Measurements from ENCODE around the gene AURKB. TPM values are rescaled to one million over a fixed set of nuclear protein-coding genes. Genes with fewer than 3 reads are reported as not detected.

The AURKB gene
- total and polyA plus RNA-seq, 2 of the 13 experiments (the other 11 are each of a cell fraction or from before 2014, with no cell fraction given), result 29.5 to 75.3 TPM

GRCh38 chr17:8176197-8176940 is 34.0 kb downstream of the AURKB start, which contains the start of gene TMEM107:
TSS of gene TMEM107 (minus strand) at chr17:8176380. CDS start at chr17:8176286, 94 bp downstream.
- peak; percentile 80 for DNase-seq (ENCODE audit: low spot score)
- no peaks in the 10 kb centered on the region for H3K79me2 ChIP-seq (ENCODE audit: insufficient read depth, low read length)
- H3K9me3 ChIP-seq (ENCODE audit: low read length), result no peaks in the 10 kb centered on the region
- ChIA-PET CTCF (ENCODE audit: low intra/inter-chr PET ratio, low total read pairs) (no interaction called here), POLR2A (interaction anchor here (0.5 to 4.5 kb wide), 7 partner anchors 12 to 119 kb away, joined by 3 to 160 read pairs (median 5); partner anchors contain the start of genes AURKB, BORCS6 and SLC25A35)
- H3K9ac ChIP-seq (ENCODE audit: insufficient read depth, low read depth, low read length), result peak within 1 kb of the TSS; percentile 74
- peak within 1 kb of the TSS; percentile 18 for H2AFZ ChIP-seq (ENCODE audit: low read length)
- H3K27me3 ChIP-seq (ENCODE audit: control insufficient read depth in 1 of 2, insufficient read depth in 2 of 2, low read length in 2 of 2), result no peaks in the 10 kb centered on the region; a peak in 1 of 5 replicates
- H3K4me2 ChIP-seq (ENCODE audit: low read depth, low read length), result peak within 1 kb of the TSS; percentile 95
- in situ Hi-C loops (cut with HindIII; ENCODE audit: extremely low pct_ligation_motif_present, low pct_unique_long_range_greater_than_20kb), result no loop called here
- TSS peak; percentile 73 for BruUV-seq (replicated peaks)
- ATAC-seq, result peak; percentile 82
- peak within 1 kb of the TSS; percentile 63 to 86 (median 83) for H3K4me3 ChIP-seq (replicated peaks in 1 of 3; ENCODE audit: insufficient read depth in 1 of 3, low read depth in 2 of 3, low read length in 3 of 3)
- H3K4me1 ChIP-seq (ENCODE audit: insufficient read depth, low read length), result peaks cover 50% of the 10 kb centered on the region
- H3K27ac ChIP-seq (ENCODE audit: extremely low read length, insufficient read depth, low read length), result peak within 1 kb of the TSS; percentile 65
- H4K20me1 ChIP-seq (ENCODE audit: insufficient read depth, low read length), result no peaks in the 10 kb centered on the region
- no peak for FAIRE-seq
- 0% methylated on average over 18 of the region's 56 CpGs for WGBS (ENCODE audit: low lambda C conversion rate)
- no peaks in the 10 kb centered on the region for H3K36me3 ChIP-seq (replicated peaks in 1 of 2; ENCODE audit: control insufficient read depth in 1 of 2, insufficient read depth in 2 of 2, low read length in 2 of 2)
- intact Hi-C loops (cut with micrococcal nuclease; ENCODE audit: unreplicated experiment), result no loop called here
- TF ChIP-seq HDAC2 (CRISPR knock-in tag; IDR thresholded peaks at IDR 0.05) (0 out of 2 replicates have a peak, but pooled peaks have one; percentile 6), GFI1 (CRISPR knock-in tag; IDR thresholded peaks at IDR 0.05; ENCODE audit: borderline replicate concordance) (peak; percentile 48; the same call in 1 of the 2 replicates), ZBTB38 (CRISPR knock-in tag; IDR thresholded peaks at IDR 0.05) (0 out of 2 replicates have a peak, but pooled peaks have one; percentile 39), MXI1 (IDR thresholded peaks at IDR 0.05; ENCODE audit: borderline replicate concordance, low read depth, low read length) (peak; percentile 86; the same call in 1 of the 3 replicates), ZBTB25 (CRISPR knock-in tag; IDR thresholded peaks at IDR 0.05) (0 out of 2 replicates have a peak, but pooled peaks have one; percentile 14), RFX3 (CRISPR knock-in tag; IDR thresholded peaks at IDR 0.05) (peak; percentile 94), MEIS1 (CRISPR knock-in tag; IDR thresholded peaks at IDR 0.05; ENCODE audit: borderline replicate concordance) (0 out of 2 replicates have a peak, but pooled peaks have one; percentile 58), ZNF263 (CRISPR knock-in tag; IDR thresholded peaks at IDR 0.05) (0 out of 2 replicates have a peak, but pooled peaks have one; percentile 27), ZKSCAN5 (CRISPR knock-in tag; IDR thresholded peaks at IDR 0.05) (no peak), ZNF605 (CRISPR knock-in tag; IDR thresholded peaks at IDR 0.05) (peak; percentile 67; the same call in 1 of the 2 replicates), ZNF768 (CRISPR knock-in tag; IDR thresholded peaks at IDR 0.05) (peak; percentile 52), GATAD1 (CRISPR knock-in tag; IDR thresholded peaks at IDR 0.05) (no peak), ZNF691 (CRISPR knock-in tag; IDR thresholded peaks at IDR 0.05; ENCODE audit: borderline replicate concordance, low read depth) (peak; percentile 71; the same call in 1 of the 2 replicates), SP5 (CRISPR knock-in tag; IDR thresholded peaks at IDR 0.05; ENCODE audit: borderline replicate concordance, low read depth) (no peak), HOXD1 (CRISPR knock-in tag; IDR thresholded peaks at IDR 0.05) (no peak), GABPB1 (CRISPR knock-in tag; IDR thresholded peaks at IDR 0.05) (peak; percentile 57; the same call in 1 of the 2 replicates), TEAD3 (CRISPR knock-in tag; optimal IDR thresholded peaks at IDR 0.05; ENCODE audit: borderline replicate concordance) (peak; percentile 36), POLR2G (IDR thresholded peaks at IDR 0.05; ENCODE audit: low read depth, low read length) (peak; percentile 63), ZNF564 (CRISPR knock-in tag; IDR thresholded peaks at IDR 0.05) (peak; percentile 45; the same call in 1 of the 2 replicates), ZNF775 (CRISPR knock-in tag; IDR thresholded peaks at IDR 0.05; ENCODE audit: borderline replicate concordance) (no peak), PHF20 (CRISPR knock-in tag; IDR thresholded peaks at IDR 0.05) (0 out of 2 replicates have a peak, but pooled peaks have one; percentile 44), ZNF317 (CRISPR knock-in tag; IDR thresholded peaks at IDR 0.05) (0 out of 2 replicates have a peak, but pooled peaks have one; percentile 25), ZFP90 (CRISPR knock-in tag; IDR thresholded peaks at IDR 0.05; ENCODE audit: borderline replicate concordance) (peak; percentile 38; the same call in 1 of the 2 replicates)

Measured in HepG2 (cell line).